ENCODE measurements around the gene AATF.
"Not testable (repeated sequence)": the region's sequence is repeated elsewhere in the genome, so short reads cannot be mapped to it uniquely, and the experiment has no call there.

DNA sequence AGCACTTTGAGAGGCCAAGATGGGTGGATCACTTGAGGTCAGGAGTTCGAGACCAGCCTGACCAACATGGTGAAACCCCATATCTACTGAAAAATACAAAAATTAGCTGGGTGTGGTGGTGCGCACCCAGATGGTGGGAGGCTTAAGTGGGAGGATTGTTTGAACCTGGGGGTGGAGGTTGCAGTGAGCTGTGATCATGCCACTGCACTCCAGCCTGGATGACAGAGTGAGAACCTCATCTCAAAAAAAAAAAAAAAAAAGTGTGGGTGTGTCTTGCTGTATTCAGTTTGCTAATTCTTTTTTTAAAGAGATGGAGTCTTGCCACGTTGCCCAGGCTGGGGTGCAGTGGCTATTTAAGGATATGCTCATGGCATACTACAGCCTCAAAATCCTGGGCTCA, 124.7 kb downstream of the AATF start:
- TF ChIP-seq, protein P1, sequence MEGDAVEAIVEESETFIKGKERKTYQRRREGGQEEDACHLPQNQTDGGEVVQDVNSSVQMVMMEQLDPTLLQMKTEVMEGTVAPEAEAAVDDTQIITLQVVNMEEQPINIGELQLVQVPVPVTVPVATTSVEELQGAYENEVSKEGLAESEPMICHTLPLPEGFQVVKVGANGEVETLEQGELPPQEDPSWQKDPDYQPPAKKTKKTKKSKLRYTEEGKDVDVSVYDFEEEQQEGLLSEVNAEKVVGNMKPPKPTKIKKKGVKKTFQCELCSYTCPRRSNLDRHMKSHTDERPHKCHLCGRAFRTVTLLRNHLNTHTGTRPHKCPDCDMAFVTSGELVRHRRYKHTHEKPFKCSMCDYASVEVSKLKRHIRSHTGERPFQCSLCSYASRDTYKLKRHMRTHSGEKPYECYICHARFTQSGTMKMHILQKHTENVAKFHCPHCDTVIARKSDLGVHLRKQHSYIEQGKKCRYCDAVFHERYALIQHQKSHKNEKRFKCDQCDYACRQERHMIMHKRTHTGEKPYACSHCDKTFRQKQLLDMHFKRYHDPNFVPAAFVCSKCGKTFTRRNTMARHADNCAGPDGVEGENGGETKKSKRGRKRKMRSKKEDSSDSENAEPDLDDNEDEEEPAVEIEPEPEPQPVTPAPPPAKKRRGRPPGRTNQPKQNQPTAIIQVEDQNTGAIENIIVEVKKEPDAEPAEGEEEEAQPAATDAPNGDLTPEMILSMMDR (IDR thresholded peaks at IDR 0.05): not testable (repeated sequence)
- TF ChIP-seq EP300, POLR2A (IDR thresholded peaks at IDR 0.05): not testable (repeated sequence)

Data from tibial nerve (tissue), 4 donors.